ENCODE data around the gene FAM118A. TPM values are rescaled to one million over a fixed set of nuclear protein-coding genes. Genes with fewer than 3 reads are reported as not detected.

The FAM118A gene
- total and polyA plus RNA-seq, 9 of the 15 experiments (the other 6 are each of a cell fraction or from before 2014, with no cell fraction given): 17.0 to 223 (median 59.4) TPM

DNA sequence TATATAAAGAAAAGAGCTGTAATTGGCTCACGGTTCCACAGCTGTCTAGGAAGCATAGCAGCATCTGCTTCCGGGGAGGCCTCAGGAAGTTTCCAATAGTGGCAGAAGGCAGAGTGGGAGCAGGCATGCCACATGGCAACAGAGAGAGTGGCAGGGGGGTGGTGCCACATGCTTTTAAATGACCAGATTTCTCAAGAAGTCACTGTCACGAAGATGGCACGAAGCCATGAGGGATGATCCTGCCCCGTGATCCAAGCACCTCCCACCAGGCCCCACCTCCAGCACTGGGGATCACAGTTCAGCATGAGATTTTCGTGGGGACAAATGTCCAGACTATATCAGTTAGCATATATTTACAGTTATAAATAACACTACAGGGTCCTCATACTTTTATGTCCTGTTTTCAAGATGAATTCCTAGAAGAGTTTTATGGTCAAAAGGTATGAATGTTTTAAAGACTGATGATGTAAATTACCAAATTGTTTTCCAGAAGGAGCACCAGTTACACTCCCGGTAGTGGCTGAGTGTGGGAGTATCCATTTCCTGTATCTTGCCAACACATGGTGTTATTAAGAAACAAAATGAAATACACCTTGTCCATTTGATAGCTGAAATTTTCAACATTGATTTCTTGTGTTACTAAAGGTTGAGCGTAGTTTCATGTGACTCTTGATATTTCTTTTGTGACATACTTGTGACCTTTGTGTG, 19.2 kb downstream of the FAM118A start (continued):
- TF ChIP-seq ZNF318 (IDR thresholded peaks at IDR 0.05; ENCODE audit: borderline replicate concordance in 1 of 2, low read depth in 1 of 2): no peak
- TF ChIP-seq, protein P1, sequence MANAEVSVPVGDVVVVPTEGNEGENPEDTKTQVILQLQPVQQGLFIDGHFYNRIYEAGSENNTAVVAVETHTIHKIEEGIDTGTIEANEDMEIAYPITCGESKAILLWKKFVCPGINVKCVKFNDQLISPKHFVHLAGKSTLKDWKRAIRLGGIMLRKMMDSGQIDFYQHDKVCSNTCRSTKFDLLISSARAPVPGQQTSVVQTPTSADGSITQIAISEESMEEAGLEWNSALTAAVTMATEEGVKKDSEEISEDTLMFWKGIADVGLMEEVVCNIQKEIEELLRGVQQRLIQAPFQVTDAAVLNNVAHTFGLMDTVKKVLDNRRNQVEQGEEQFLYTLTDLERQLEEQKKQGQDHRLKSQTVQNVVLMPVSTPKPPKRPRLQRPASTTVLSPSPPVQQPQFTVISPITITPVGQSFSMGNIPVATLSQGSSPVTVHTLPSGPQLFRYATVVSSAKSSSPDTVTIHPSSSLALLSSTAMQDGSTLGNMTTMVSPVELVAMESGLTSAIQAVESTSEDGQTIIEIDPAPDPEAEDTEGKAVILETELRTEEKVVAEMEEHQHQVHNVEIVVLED (CRISPR knock-in tag; IDR thresholded peaks at IDR 0.05): no peak
- no peak for TF ChIP-seq JUND (IDR thresholded peaks at IDR 0.05; ENCODE audit: borderline replicate concordance, low read depth, low read length)
- no peak for TF ChIP-seq JUND (tag; IDR thresholded peaks at IDR 0.05; ENCODE audit: borderline replicate concordance, low read depth, low read length)
- TF ChIP-seq HNRNPK (IDR thresholded peaks at IDR 0.05; ENCODE audit: low read depth, low read length, poor library complexity, severe bottlenecking): no peak
- no peak for TF ChIP-seq ZNF668 (CRISPR knock-in tag; IDR thresholded peaks at IDR 0.05)
- no peak for TF ChIP-seq HLTF (IDR thresholded peaks at IDR 0.05)
- no peak for TF ChIP-seq ELF4 (CRISPR knock-in tag; IDR thresholded peaks at IDR 0.05)

Measured in K562 (cell line).